GM12878 (cell line): ENCODE data around the gene LMAN1L. TPM values are rescaled to one million over a fixed set of nuclear protein-coding genes. Genes with fewer than 3 reads are reported as not detected.

Experiments used
- BMI1 ChIP-seq: fragments of 450-650 bp; IDR thresholded peaks from 2 replicates; pipeline ENCODE4 v1.6.1; 2016; ENCODE audit warnings: mild to moderate bottlenecking, moderate library complexity, borderline replicate concordance
- CBFB ChIP-seq: IDR thresholded peaks from 2 replicates; pipeline ENCODE4 v1.6.1; 2016; ENCODE audit warnings: antibody characterized with exemption, low read depth
- CBX3 ChIP-seq: fragments of 200-600 bp; sonication (generic); IDR thresholded peaks from 2 replicates; pipeline ENCODE4 v1.6.1; 2016; ENCODE audit warnings: low read depth, borderline replicate concordance
- ETV6 ChIP-seq, 2 experiments: fragments of 450-650 bp in 1 of 2; IDR thresholded peaks in 1 of 2; conservative IDR thresholded peaks in 1 of 2; 2 replicates each; pipeline ENCODE4 v1.6.1; 2014; ENCODE audit warnings: antibody characterized with exemption in 1 of 2, borderline replicate concordance in 1 of 2, low read depth in 1 of 2, mild to moderate bottlenecking in 1 of 2, moderate library complexity in 1 of 2
- HCFC1 ChIP-seq: fragments of 150-350 bp; IDR thresholded peaks from 2 replicates; pipeline ENCODE4 v1.6.1; 2014; ENCODE audit warnings: low read length
- HDAC2 ChIP-seq: fragments of 200-600 bp; sonication (generic); IDR thresholded peaks from 2 replicates; pipeline ENCODE4 v1.6.1; 2017
- HDGF ChIP-seq: fragments of 450-650 bp; IDR thresholded peaks from 2 replicates; pipeline ENCODE4 v1.6.1; 2016; ENCODE audit warnings: antibody characterized with exemption
- IRF4 ChIP-seq: IDR thresholded peaks from 2 replicates; pipeline ENCODE4 v1.6.1; 2011; ENCODE audit warnings: low read depth, low read length
- JUND ChIP-seq: IDR thresholded peaks from 2 replicates; pipeline ENCODE4 v1.6.1; 2012; ENCODE audit warnings: low read depth, mild to moderate bottlenecking, low read length, improper control_type of control experiment, moderate library complexity
- MAX ChIP-seq: IDR thresholded peaks from 2 replicates; pipeline ENCODE4 v1.6.1; 2012; ENCODE audit warnings: low read depth, low read length, improper control_type of control experiment
- MEF2A ChIP-seq: IDR thresholded peaks from 2 replicates; pipeline ENCODE4 v1.6.1; 2011; ENCODE audit warnings: low read depth, mild to moderate bottlenecking, low read length, moderate library complexity; ENCODE audit not compliant: insufficient read depth
- MXI1 ChIP-seq: fragments of 150-350 bp; IDR thresholded peaks from 2 replicates; pipeline ENCODE4 v1.6.1; 2011; ENCODE audit warnings: low read depth, mild to moderate bottlenecking, inconsistent platforms, low read length, improper control_type of control experiment
- MYC ChIP-seq: IDR thresholded peaks from 2 replicates; pipeline ENCODE4 v1.6.1; 2011; ENCODE audit warnings: mild to moderate bottlenecking, low read length, moderate library complexity, inconsistent platforms; ENCODE audit not compliant: insufficient read depth, insufficient replicate concordance, insufficient read length, severe bottlenecking
- NFXL1 ChIP-seq: fragments of 450-650 bp; IDR thresholded peaks from 2 replicates; pipeline ENCODE4 v1.6.1; 2017; ENCODE audit warnings: antibody characterized with exemption, mild to moderate bottlenecking, borderline replicate concordance
- NR2C2 ChIP-seq: IDR thresholded peaks from 2 replicates; pipeline ENCODE4 v1.6.1; 2011; ENCODE audit warnings: borderline replicate concordance, low read depth; ENCODE audit not compliant: control insufficient read depth, insufficient read length
- POLR2A ChIP-seq: IDR thresholded peaks from 2 replicates; pipeline ENCODE4 v1.6.1; 2011; ENCODE audit warnings: low read depth, mild to moderate bottlenecking, low read length
- RBBP5 ChIP-seq: fragments of 200-600 bp; sonication (generic); conservative IDR thresholded peaks from 2 replicates; pipeline ENCODE4 v1.6.1; 2016
- SMARCA5 ChIP-seq: fragments of 450-650 bp; IDR thresholded peaks from 2 replicates; pipeline ENCODE4 v1.6.1; 2017; ENCODE audit warnings: mild to moderate bottlenecking
- SMC3 ChIP-seq: IDR thresholded peaks from 2 replicates; pipeline ENCODE4 v1.6.1; 2011; ENCODE audit warnings: low read length, improper control_type of control experiment, borderline replicate concordance
- ZBED1 ChIP-seq: IDR thresholded peaks from 2 replicates; pipeline ENCODE4 v1.6.1; 2016; ENCODE audit warnings: borderline replicate concordance
- ZBTB11 ChIP-seq: fragments of 450-650 bp; formaldehyde crosslinking; IDR thresholded peaks from 2 replicates; pipeline ENCODE4 v1.5.0; 2022; ENCODE audit warnings: mild to moderate bottlenecking, missing genetic modification characterization
- ZNF384 ChIP-seq: IDR thresholded peaks from 2 replicates; pipeline ENCODE4 v1.6.1; 2012; ENCODE audit warnings: low read depth, mild to moderate bottlenecking, low read length, improper control_type of control experiment, borderline replicate concordance
- polyA plus RNA-seq, 11 experiments: library from polyadenylated mRNA; depleted of rRNA in 4 of 11; unstranded in 6 of 11; stranded (reverse) in 5 of 11; fragments of >200 nt; fragmentation: Nextera tagmentation in 4 of 11; fragmentation: Illumina TruSeq in 1 of 11; extraction: Ambion mirVana in 4 of 11; extraction: Trizol in 1 of 11; gene quantifications; 1 replicate in 1 of 11; 2 replicates in 10 of 11; pipeline versions ENCODE4 v1.2.1 to v1.2.3, GENCODE V29; 2011 to 2016; ENCODE audit warnings: inconsistent platforms in 2 of 11, missing spikeins in 2 of 11, low read depth in 1 of 11
- total RNA-seq, 4 experiments: library from RNA; depleted of rRNA in 3 of 4; stranded (reverse); fragments of >200 nt in 3 of 4; fragmentation: Illumina TruSeq in 1 of 4; extraction: Trizol in 1 of 4; gene quantifications; 2 replicates each; pipeline versions ENCODE4 v1.2.1 to v1.2.3, GENCODE V29; 2013 to 2021
- TF ChIP-seq, protein P1 (sequence below): fragments of 150-350 bp; IDR thresholded peaks from 2 replicates; pipeline ENCODE4 v1.6.1; 2014; ENCODE audit warnings: mild to moderate bottlenecking, low read depth, low read length
- TF ChIP-seq, protein P2 (sequence below): IDR thresholded peaks from 2 replicates; pipeline ENCODE4 v1.6.1; 2012; ENCODE audit warnings: low read depth, low read length, improper control_type of control experiment

The LMAN1L gene
- total and polyA plus RNA-seq, 10 of the 15 experiments (the other 5 are each of a cell fraction or from before 2014, with no cell fraction given), result not detected

DNA sequence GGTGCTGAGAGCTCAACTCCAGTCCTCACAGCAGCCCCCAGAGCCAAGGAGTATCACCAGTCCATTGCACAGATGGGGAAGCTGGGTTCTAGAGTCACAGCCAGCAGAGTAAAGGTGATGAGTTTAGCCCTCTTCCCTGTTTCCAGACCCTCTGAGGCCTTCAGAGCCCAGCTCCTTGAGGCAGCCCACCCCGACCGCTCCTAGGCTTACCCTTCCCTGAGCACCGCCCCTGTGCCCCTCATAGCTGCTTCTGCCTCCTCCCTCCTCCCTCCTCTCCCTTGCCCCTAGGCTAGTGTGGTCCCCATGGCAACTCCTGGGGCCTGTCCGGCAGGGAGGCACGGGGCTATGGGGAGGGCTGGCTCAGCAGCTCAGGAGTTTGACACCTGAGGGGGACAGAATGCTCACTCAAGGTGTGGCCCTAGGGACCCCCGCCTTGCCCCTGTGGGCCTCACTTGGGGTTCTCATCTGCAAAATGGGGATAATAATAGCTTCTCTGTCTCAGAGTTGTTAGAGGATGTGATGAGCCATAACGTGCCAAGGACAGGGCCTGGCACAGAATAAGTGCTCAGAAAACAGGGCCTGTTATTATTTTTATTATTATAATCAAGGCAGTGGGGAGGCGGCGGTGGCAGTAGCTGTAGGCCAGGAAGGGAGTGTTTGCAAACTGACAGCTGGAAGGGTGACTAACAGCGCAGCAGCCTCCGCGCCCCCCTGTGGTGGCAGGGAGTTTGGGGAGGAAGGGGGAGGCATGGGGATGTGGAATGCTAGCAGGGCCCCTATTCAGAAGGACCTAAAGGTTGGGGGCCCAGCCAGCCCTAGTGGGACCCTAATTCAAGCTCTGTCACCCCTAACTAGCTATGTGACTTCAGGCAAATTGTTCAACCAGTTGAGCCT, 19.3 kb upstream of the LMAN1L start (continued):
- TF ChIP-seq ZBTB11 (no peak), MEF2A (no peak), CBFB (no peak), JUND (no peak), MYC (no peak), ETV6 (conservative IDR thresholded peaks at IDR 0.05 in 1 of 2, IDR thresholded peaks at IDR 0.05 in 1 of 2; ENCODE audit: borderline replicate concordance in 1 of 2, low read depth in 1 of 2) (no peak), ZNF384 (no peak), BMI1 (peak; percentile 47), HDGF (no peak), HCFC1 (no peak), NFXL1 (no peak), MXI1 (peak; percentile 73; the same call in 1 of the 2 replicates), ZBED1 (no peak), HDAC2 (no peak), NR2C2 (no peak), SMARCA5 (no peak; the same call in 1 of the 2 replicates), IRF4 (no peak), SMC3 (peak; percentile 75; the same call in 1 of the 2 replicates), POLR2A (peak; percentile 33), RBBP5 (no peak), MAX (peak; percentile 29; the same call in 1 of the 2 replicates), CBX3 (no peak)
- TF ChIP-seq, protein P1, sequence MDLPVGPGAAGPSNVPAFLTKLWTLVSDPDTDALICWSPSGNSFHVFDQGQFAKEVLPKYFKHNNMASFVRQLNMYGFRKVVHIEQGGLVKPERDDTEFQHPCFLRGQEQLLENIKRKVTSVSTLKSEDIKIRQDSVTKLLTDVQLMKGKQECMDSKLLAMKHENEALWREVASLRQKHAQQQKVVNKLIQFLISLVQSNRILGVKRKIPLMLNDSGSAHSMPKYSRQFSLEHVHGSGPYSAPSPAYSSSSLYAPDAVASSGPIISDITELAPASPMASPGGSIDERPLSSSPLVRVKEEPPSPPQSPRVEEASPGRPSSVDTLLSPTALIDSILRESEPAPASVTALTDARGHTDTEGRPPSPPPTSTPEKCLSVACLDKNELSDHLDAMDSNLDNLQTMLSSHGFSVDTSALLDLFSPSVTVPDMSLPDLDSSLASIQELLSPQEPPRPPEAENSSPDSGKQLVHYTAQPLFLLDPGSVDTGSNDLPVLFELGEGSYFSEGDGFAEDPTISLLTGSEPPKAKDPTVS, result no peak
- TF ChIP-seq, protein P2, sequence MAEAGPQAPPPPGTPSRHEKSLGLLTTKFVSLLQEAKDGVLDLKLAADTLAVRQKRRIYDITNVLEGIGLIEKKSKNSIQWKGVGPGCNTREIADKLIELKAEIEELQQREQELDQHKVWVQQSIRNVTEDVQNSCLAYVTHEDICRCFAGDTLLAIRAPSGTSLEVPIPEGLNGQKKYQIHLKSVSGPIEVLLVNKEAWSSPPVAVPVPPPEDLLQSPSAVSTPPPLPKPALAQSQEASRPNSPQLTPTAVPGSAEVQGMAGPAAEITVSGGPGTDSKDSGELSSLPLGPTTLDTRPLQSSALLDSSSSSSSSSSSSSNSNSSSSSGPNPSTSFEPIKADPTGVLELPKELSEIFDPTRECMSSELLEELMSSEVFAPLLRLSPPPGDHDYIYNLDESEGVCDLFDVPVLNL, result no peak
